WTC11 (cell line): ENCODE measurements around the gene KAT6B.

Experiments
- ATF2 ChIP-seq: sonication (generic); formaldehyde crosslinking; IDR thresholded peaks from 2 replicates; pipeline ENCODE4 v1.8.1; 2022; ENCODE audit warnings: low read depth, missing genetic modification reagents, borderline replicate concordance
- CREB1 ChIP-seq: sonication (generic); formaldehyde crosslinking; IDR thresholded peaks from 2 replicates; pipeline ENCODE4 v1.8.0; 2023; ENCODE audit warnings: mild to moderate bottlenecking, missing genetic modification reagents
- CTCF ChIP-seq: fragments of 200-600 bp; IDR thresholded peaks from 2 replicates; pipeline ENCODE4 v1.8.0; 2022; ENCODE audit warnings: antibody characterized with exemption
- E2F1 ChIP-seq: sonication (generic); formaldehyde crosslinking; IDR thresholded peaks from 2 replicates; pipeline ENCODE4 v1.8.0; 2022; ENCODE audit warnings: mild to moderate bottlenecking, missing genetic modification reagents
- FOXP4 ChIP-seq: sonication (generic); formaldehyde crosslinking; IDR thresholded peaks from 2 replicates; pipeline ENCODE4 v1.8.0; 2022; ENCODE audit warnings: mild to moderate bottlenecking, missing genetic modification reagents
- GABPB1 ChIP-seq: sonication (generic); formaldehyde crosslinking; IDR thresholded peaks from 2 replicates; pipeline ENCODE4 v1.8.1; 2023; ENCODE audit warnings: mild to moderate bottlenecking, missing genetic modification reagents
- MAX ChIP-seq: sonication (generic); formaldehyde crosslinking; IDR thresholded peaks from 2 replicates; pipeline ENCODE4 v1.8.0; 2022; ENCODE audit warnings: mild to moderate bottlenecking, missing genetic modification reagents
- SP1 ChIP-seq: sonication (generic); formaldehyde crosslinking; conservative IDR thresholded peaks from 2 replicates; pipeline ENCODE4 v1.8.1; 2022; ENCODE audit warnings: missing genetic modification reagents
- ZNF121 ChIP-seq: sonication (generic); formaldehyde crosslinking; IDR thresholded peaks from 2 replicates; pipeline ENCODE4 v1.8.0; 2023; ENCODE audit warnings: missing genetic modification reagents
- ZNF138 ChIP-seq: sonication (generic); formaldehyde crosslinking; conservative IDR thresholded peaks from 2 replicates; pipeline ENCODE4 v1.8.1; 2022; ENCODE audit warnings: mild to moderate bottlenecking, moderate library complexity, missing genetic modification reagents
- ZNF281 ChIP-seq: sonication (generic); formaldehyde crosslinking; IDR thresholded peaks from 2 replicates; pipeline ENCODE4 v1.8.0; 2023; ENCODE audit warnings: mild to moderate bottlenecking, missing genetic modification reagents
- ZNF416 ChIP-seq: fragments of 250-450 bp; sonication (Bioruptor Pico); IDR thresholded peaks from 2 replicates; pipeline ENCODE4 v1.9.0; 2021; ENCODE audit warnings: mild to moderate bottlenecking, inconsistent platforms
- ZSCAN18 ChIP-seq: fragments of 250-450 bp; sonication (Bioruptor Pico); IDR thresholded peaks from 2 replicates; pipeline ENCODE4 v2.1.2; 2022; ENCODE audit warnings: mild to moderate bottlenecking, moderate library complexity
- TF ChIP-seq, protein P1 (sequence below): sonication (generic); formaldehyde crosslinking; conservative IDR thresholded peaks from 2 replicates; pipeline ENCODE4 v1.8.1; 2022; ENCODE audit warnings: mild to moderate bottlenecking, missing genetic modification reagents

- TF ChIP-seq CREB1 (CRISPR knock-in tag) (no peak), CTCF (no peak), FOXP4 (CRISPR knock-in tag) (no peak), ZSCAN18 (CRISPR knock-in tag) (no peak), ZNF121 (CRISPR knock-in tag) (no peak), GABPB1 (no peak), MAX (no peak), ATF2 (CRISPR knock-in tag) (no peak), SP1 (CRISPR knock-in tag) (no peak), ZNF281 (no peak), ZNF138 (CRISPR knock-in tag) (no peak), E2F1 (CRISPR knock-in tag) (no peak), ZNF416 (no peak)
- TF ChIP-seq, protein P1, sequence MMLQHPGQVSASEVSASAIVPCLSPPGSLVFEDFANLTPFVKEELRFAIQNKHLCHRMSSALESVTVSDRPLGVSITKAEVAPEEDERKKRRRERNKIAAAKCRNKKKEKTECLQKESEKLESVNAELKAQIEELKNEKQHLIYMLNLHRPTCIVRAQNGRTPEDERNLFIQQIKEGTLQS (CRISPR knock-in tag) = no peak
Measured at GRCh38 chr10:75063461-75064230, 237.2 kb downstream of the KAT6B start.
